GM12875 (cell line): Measurements from ENCODE around the gene NEK7.

ENCODE experiments used
- H3K4me3 ChIP-seq: one replicate; pipeline ENCODE4 v1.5.1; 2011; ENCODE audit warnings: low read depth, low read length, control low read depth
- CTCF ChIP-seq: IDR thresholded peaks from 2 replicates; pipeline ENCODE4 v1.5.1; 2011; ENCODE audit warnings: low read depth, mild to moderate bottlenecking, control low read depth, inconsistent platforms, low read length, moderate library complexity, borderline replicate concordance; ENCODE audit not compliant: insufficient read depth

NEK7 gene

GRCh38 chr1:198156745-198157240 lies at the start of gene NEK7:
TSS of gene NEK7 (plus strand) at chr1:198156998. CDS start at chr1:198232581, 75,583 bp downstream.
- peak within 1 kb of the TSS; percentile 88 for H3K4me3 ChIP-seq
- no peak for TF ChIP-seq CTCF

GRCh38 chr1:198107091-198107501 lies 49.7 kb upstream of the NEK7 start:
- TF ChIP-seq CTCF: no peak
- no peak overlapping the region for H3K4me3 ChIP-seq

- H3K4me3 ChIP-seq: no peak overlapping the region
- no peak for TF ChIP-seq CTCF
These were observed 48.0 kb upstream of the NEK7 start for GRCh38 chr1:198108636-198109370.

- no peak for TF ChIP-seq CTCF
- no peak overlapping the region for H3K4me3 ChIP-seq
These were observed 47.5 kb upstream of the NEK7 start for GRCh38 chr1:198109371-198109715.

- TF ChIP-seq CTCF: no peak
- H3K4me3 ChIP-seq: no peak overlapping the region
These were observed 43.5 kb upstream of the NEK7 start for GRCh38 chr1:198113342-198113750.

- H3K4me3 ChIP-seq: no peak overlapping the region
- no peak for TF ChIP-seq CTCF
These were observed 40.7 kb upstream of the NEK7 start for GRCh38 chr1:198116069-198116468.

- no peak overlapping the region for H3K4me3 ChIP-seq
- no peak for TF ChIP-seq CTCF
These were observed 40.3 kb upstream of the NEK7 start for GRCh38 chr1:198116469-198116868.
